B cell (primary cell): ENCODE results near the gene RAB8B. TPM values are rescaled to one million over a fixed set of nuclear protein-coding genes. Genes with fewer than 3 reads are reported as not detected.

Experiments
- ATAC-seq: fragments of 200-7000 bp; cut with Tn5 transposase; one replicate; pipeline ENCODE4 v1.10.0; 2021; ENCODE audit warnings: low read depth, mild to moderate bottlenecking, moderate number of reproducible peaks, moderate library complexity
- CTCF ChIA-PET: fragments of 350-600 bp; sonication (Branson Sonifier 250); formaldehyde crosslinking; loops from one replicate; lab custom pipeline; 2021; ENCODE audit warnings: antibody characterized with exemption, inconsistent platforms; lab: Charles Lee
- POLR2A ChIA-PET: fragments of 350-600 bp; sonication (Branson Sonifier 250); formaldehyde crosslinking; loops from one replicate; lab custom pipeline; 2021; ENCODE audit warnings: antibody characterized with exemption; lab: Charles Lee
- DNase-seq: peaks from one replicate; pipeline ENCODE4 v3.0.0; 2013
- H2AFZ ChIP-seq: 2 replicates; pipeline ENCODE4 v1.6.1; 2012; ENCODE audit warnings: mild to moderate bottlenecking, low read depth, low read length; ENCODE audit not compliant: insufficient read depth, poor library complexity, severe bottlenecking
- H3K27ac ChIP-seq, 2 donors: 1 replicate in 1 of 2; 2 replicates in 1 of 2; pipeline ENCODE4 v1.5.1; 2012 to 2013; ENCODE audit warnings: low read length in 2 of 2, mild to moderate bottlenecking in 2 of 2, moderate library complexity in 1 of 2
- H3K27me3 ChIP-seq, 4 experiments: fragments of 200-600 bp in 1 of 4; sonication (generic) in 1 of 4; replicated peaks in 1 of 4; 1 replicate in 2 of 4; 2 replicates in 2 of 4; pipeline versions ENCODE4 v1.6.1 to v1.7.0; 2013 to 2016; ENCODE audit warnings: low read length in 3 of 4, mild to moderate bottlenecking in 2 of 4, mixed read lengths in 1 of 4, moderate library complexity in 1 of 4; ENCODE audit not compliant: insufficient read depth in 4 of 4, control insufficient read depth in 3 of 4; ENCODE audit errors: control extremely low read depth in 1 of 4
- H3K36me3 ChIP-seq, 2 experiments: replicated peaks in 1 of 2; 1 replicate in 1 of 2; 2 replicates in 1 of 2; pipeline versions ENCODE4 v1.6.1 to v1.7.1; 2013; ENCODE audit warnings: low read length in 1 of 2; ENCODE audit not compliant: insufficient read depth in 2 of 2, control insufficient read depth in 1 of 2; ENCODE audit errors: control extremely low read depth in 1 of 2, extremely low read depth in 1 of 2
- H3K4me1 ChIP-seq, 2 donors: fragments of 200-600 bp in 1 of 2; sonication (generic) in 1 of 2; 1 replicate in 1 of 2; 2 replicates in 1 of 2; pipeline versions ENCODE4 v1.5.1 to v1.6.1; 2013 to 2017; ENCODE audit warnings: low read length in 2 of 2; ENCODE audit not compliant: control insufficient read depth in 2 of 2, insufficient read depth in 2 of 2
- H3K4me2 ChIP-seq: replicated peaks from 2 replicates; pipeline ENCODE3; 2012; ENCODE audit warnings: mild to moderate bottlenecking, low read depth, low read length; ENCODE audit not compliant: poor library complexity, severe bottlenecking
- H3K4me3 ChIP-seq, 5 experiments: fragments of 200-600 bp in 1 of 5; sonication (generic) in 1 of 5; 1 replicate in 3 of 5; 2 replicates in 2 of 5; pipeline versions ENCODE4 v1.5.1 to v1.7.0; 2011 to 2016; ENCODE audit warnings: low read length in 4 of 5, mild to moderate bottlenecking in 4 of 5, low read depth in 2 of 5, control low read depth in 1 of 5, moderate library complexity in 1 of 5; ENCODE audit not compliant: insufficient read depth in 1 of 5; ENCODE audit errors: control extremely low read depth in 1 of 5, extremely low read depth in 1 of 5
- H3K79me2 ChIP-seq: fragments of 200-600 bp; sonication (generic); one replicate; pipeline ENCODE4 v1.6.0; 2016; ENCODE audit warnings: low read length; ENCODE audit not compliant: control insufficient read depth, insufficient read depth
- H3K9ac ChIP-seq: fragments of 200-600 bp; sonication (generic); 2 replicates; pipeline ENCODE4 v1.6.1; 2017; ENCODE audit warnings: mild to moderate bottlenecking, low read length, moderate library complexity
- H3K9me3 ChIP-seq, 3 donors: one replicate each; pipeline versions ENCODE4 v1.6.1 to v1.7.1; 2013; ENCODE audit warnings: low read length in 2 of 3; ENCODE audit not compliant: control insufficient read depth in 2 of 3, insufficient read depth in 1 of 3; ENCODE audit errors: control extremely low read depth in 1 of 3
- H4K20me1 ChIP-seq: 2 replicates; pipeline ENCODE4 v1.6.0; 2012; ENCODE audit warnings: mild to moderate bottlenecking, low read length; ENCODE audit not compliant: insufficient read depth, control insufficient read depth, poor library complexity, severe bottlenecking
- H3K27ac Mint-ChIP-seq: one replicate; pipeline ENCODE4 v1.8.0; 2021; ENCODE audit warnings: mixed read lengths
- H3K27me3 Mint-ChIP-seq: one replicate; pipeline ENCODE4 v1.8.0; 2021; ENCODE audit warnings: mixed read lengths
- H3K4me1 Mint-ChIP-seq: one replicate; pipeline ENCODE4 v1.8.0; 2021; ENCODE audit warnings: mixed read lengths
- H3K4me3 Mint-ChIP-seq: one replicate; pipeline ENCODE4 v1.8.0; 2021; ENCODE audit warnings: mixed read lengths
- H3K9me3 Mint-ChIP-seq: one replicate; pipeline ENCODE4 v1.8.0; 2022; ENCODE audit warnings: mixed read lengths; ENCODE audit not compliant: insufficient read depth
- CTCF ChIP-seq: fragments of 200-600 bp; IDR thresholded peaks from one replicate; pipeline ENCODE4 v1.8.0; 2022; ENCODE audit warnings: antibody characterized with exemption, mild to moderate bottlenecking
- EZH2 ChIP-seq: IDR thresholded peaks from 2 replicates; pipeline ENCODE4 v1.6.1; 2012; ENCODE audit warnings: borderline replicate concordance, low read depth, mild to moderate bottlenecking, moderate library complexity, low read length; ENCODE audit not compliant: insufficient read depth, poor library complexity, severe bottlenecking
- WGBS: methylation state at CpG from one replicate; pipeline ENCODE4 v1.1.5; 2013; ENCODE audit warnings: missing lambda C conversion rate; ENCODE audit not compliant: insufficient coverage; 5-methylcytosine and 5-hydroxymethylcytosine counted together
- intact Hi-C: fragments of 100-400 bp; cut with micrococcal nuclease; formaldehyde crosslinking; loops from one replicate; pipeline ENCODE4 v1.10.0; 2022
- polyA plus RNA-seq: library from polyadenylated mRNA; depleted of rRNA; stranded (reverse); fragments of >200 nt; gene quantifications from 2 replicates; pipeline ENCODE4 v1.2.3, GENCODE V29; 2012
- total RNA-seq, 2 donors: library from RNA; stranded (reverse); fragments of 120-200 nt in 1 of 2; gene quantifications; 1 replicate in 1 of 2; 2 replicates in 1 of 2; pipeline versions ENCODE4 v1.2.3 to v1.2.4, GENCODE V29; 2013 to 2022

The RAB8B gene
- total and polyA plus RNA-seq, 2 donors (not counting 1 experiment from before 2014, with no cell fraction given) = 9.6 to 61.3 TPM

GRCh38 chr15:63295341-63295740 is 105.9 kb downstream of the RAB8B start:
- H3K9ac ChIP-seq = no peak overlapping the region
- Mint-ChIP-seq H3K27ac (no peak overlapping the region), H3K9me3 (no peaks in the 10 kb centered on the region), H3K27me3 (no peaks in the 10 kb centered on the region), H3K4me3 (no peak overlapping the region), H3K4me1 (peaks cover 11% of the 10 kb centered on the region)
- DNase-seq = no peak
- no peak for ATAC-seq
- no peak overlapping the region for H3K4me3 ChIP-seq
- no peak overlapping the region for H2AFZ ChIP-seq
- no peaks in the 10 kb centered on the region for H4K20me1 ChIP-seq
- ChIA-PET CTCF (interaction anchor here (0.5 kb wide), 1 partner anchor 9 kb away, joined by 3 read pairs; no protein-coding TSS in a partner anchor), POLR2A (no interaction called here)
- H3K27me3 ChIP-seq = no peaks in the 10 kb centered on the region
- intact Hi-C loops = no loop called here
- H3K4me1 ChIP-seq = peaks cover 3 to 5% of the 10 kb centered on the region in 2 donors
- peaks cover 0 to 7% of the 10 kb centered on the region in 2 experiments for H3K36me3 ChIP-seq
- no peak overlapping the region for H3K27ac ChIP-seq
- no peaks in the 10 kb centered on the region for H3K9me3 ChIP-seq
- H3K79me2 ChIP-seq = no peaks in the 10 kb centered on the region
- no peak overlapping the region for H3K4me2 ChIP-seq
- no peak for TF ChIP-seq CTCF
- no peak for TF ChIP-seq EZH2

- TF ChIP-seq EZH2 (no peak), CTCF (no peak)
- H3K79me2 ChIP-seq = no peaks in the 10 kb centered on the region
- POLR2A ChIA-PET = interaction anchor here (0.7 kb wide), 1 partner anchor 363 kb away, joined by 5 read pairs; no protein-coding TSS in a partner anchor
- Mint-ChIP-seq H3K27ac (no peak overlapping the region), H3K9me3 (no peaks in the 10 kb centered on the region), H3K4me3 (no peak overlapping the region), H3K27me3 (no peaks in the 10 kb centered on the region), H3K4me1 (peaks cover 11% of the 10 kb centered on the region)
- intact Hi-C loops = no loop called here
- DNase-seq = no peak
- no peak overlapping the region for H3K4me3 ChIP-seq
- H3K9me3 ChIP-seq = no peaks in the 10 kb centered on the region
- no peak overlapping the region for H3K9ac ChIP-seq
- CTCF ChIA-PET = interaction anchor here (1.2 kb wide), 1 partner anchor 8 kb away, joined by 4 read pairs; no protein-coding TSS in a partner anchor
- peaks cover 0 to 7% of the 10 kb centered on the region in 2 experiments for H3K36me3 ChIP-seq
- H3K4me2 ChIP-seq = no peak overlapping the region
- no peak overlapping the region for H2AFZ ChIP-seq
- H4K20me1 ChIP-seq = no peaks in the 10 kb centered on the region
- peaks cover 3 to 5% of the 10 kb centered on the region in 2 donors for H3K4me1 ChIP-seq
- H3K27ac ChIP-seq = no peak overlapping the region
- 93% methylated on average over 5 of the region's 6 CpGs for WGBS
- no peaks in the 10 kb centered on the region for H3K27me3 ChIP-seq
- no peak for ATAC-seq
Measured at GRCh38 chr15:63296195-63296594, 106.8 kb downstream of the RAB8B start.
